HepG2 (cell line): ENCODE measurements around the gene WIF1. TPM values are rescaled to one million over a fixed set of nuclear protein-coding genes. Genes with fewer than 3 reads are reported as not detected.

Experiments used
- CBX2 ChIP-seq, 2 experiments: fragments of 200-600 bp in 1 of 2; sonication (generic); formaldehyde crosslinking in 1 of 2; IDR thresholded peaks; 2 replicates each; pipeline versions ENCODE4 v1.7.0 to v1.8.1; 2018 to 2022; ENCODE audit warnings: low read depth in 2 of 2, low read length in 1 of 2, mild to moderate bottlenecking in 1 of 2, missing genetic modification reagents in 1 of 2
- ERF ChIP-seq: IDR thresholded peaks from 2 replicates; pipeline ENCODE4 v1.6.1; 2018; ENCODE audit warnings: missing biosample characterization, missing genetic modification reagents
- ETV6 ChIP-seq: sonication (generic); formaldehyde crosslinking; conservative IDR thresholded peaks from 2 replicates; pipeline ENCODE4 v1.4.0; 2020; ENCODE audit warnings: missing genetic modification reagents
- HDAC2 ChIP-seq: sonication (generic); formaldehyde crosslinking; IDR thresholded peaks from 2 replicates; pipeline ENCODE4 v1.4.0; 2020; ENCODE audit warnings: missing genetic modification reagents
- HOXA3 ChIP-seq: sonication (generic); formaldehyde crosslinking; IDR thresholded peaks from 2 replicates; pipeline ENCODE4 v1.5.0; 2020; ENCODE audit warnings: missing genetic modification reagents
- HOXA7 ChIP-seq: sonication (generic); formaldehyde crosslinking; IDR thresholded peaks from 2 replicates; pipeline ENCODE4 v1.8.1; 2022; ENCODE audit warnings: mild to moderate bottlenecking, missing genetic modification reagents, moderate library complexity
- ONECUT2 ChIP-seq: sonication (generic); formaldehyde crosslinking; IDR thresholded peaks from 2 replicates; pipeline ENCODE4 v1.4.0; 2020; ENCODE audit warnings: missing genetic modification reagents
- PATZ1 ChIP-seq: sonication (generic); formaldehyde crosslinking; IDR thresholded peaks from 2 replicates; pipeline ENCODE4 v1.4.0; 2020; ENCODE audit warnings: missing genetic modification reagents
- SRSF4 ChIP-seq: fragments of 200-400 bp; formaldehyde crosslinking; IDR thresholded peaks from one replicate; pipeline ENCODE4 v1.6.1; 2018; ENCODE audit warnings: mild to moderate bottlenecking, low read depth, low read length, moderate library complexity; ENCODE audit not compliant: poor library complexity, severe bottlenecking
- ZFP36L1 ChIP-seq: sonication (generic); formaldehyde crosslinking; IDR thresholded peaks from 2 replicates; pipeline ENCODE4 v1.8.0; 2022; ENCODE audit warnings: mild to moderate bottlenecking, missing genetic modification reagents, moderate library complexity
- ZFX ChIP-seq: sonication (generic); formaldehyde crosslinking; IDR thresholded peaks from 2 replicates; pipeline ENCODE4 v1.4.0; 2020; ENCODE audit warnings: mild to moderate bottlenecking, low read depth, missing genetic modification reagents, moderate library complexity
- ZMYM2 ChIP-seq: sonication (generic); formaldehyde crosslinking; IDR thresholded peaks from 2 replicates; pipeline ENCODE4 v1.8.0; 2022; ENCODE audit warnings: mild to moderate bottlenecking, missing genetic modification reagents
- ZNF33A ChIP-seq: sonication (generic); formaldehyde crosslinking; IDR thresholded peaks from 2 replicates; pipeline ENCODE4 v1.5.1; 2020; ENCODE audit warnings: missing genetic modification reagents, mild to moderate bottlenecking, moderate library complexity, borderline replicate concordance
- ZNF569 ChIP-seq: sonication (generic); formaldehyde crosslinking; IDR thresholded peaks from 2 replicates; pipeline ENCODE4 v1.5.0; 2020; ENCODE audit warnings: mild to moderate bottlenecking, missing genetic modification reagents, moderate library complexity, borderline replicate concordance
- ZNF614 ChIP-seq: IDR thresholded peaks from 2 replicates; pipeline ENCODE4 v1.6.1; 2018; ENCODE audit warnings: missing biosample characterization, missing genetic modification reagents, inconsistent platforms, borderline replicate concordance
- ZNF615 ChIP-seq: sonication (generic); formaldehyde crosslinking; IDR thresholded peaks from 2 replicates; pipeline ENCODE4 v1.5.0; 2020; ENCODE audit warnings: mild to moderate bottlenecking, missing genetic modification reagents, borderline replicate concordance
- ZNF747 ChIP-seq: sonication (generic); formaldehyde crosslinking; IDR thresholded peaks from 2 replicates; pipeline ENCODE4 v1.8.1; 2023; ENCODE audit warnings: missing genetic modification reagents, mild to moderate bottlenecking, borderline replicate concordance
- ZNF792 ChIP-seq: IDR thresholded peaks from 2 replicates; pipeline ENCODE4 v1.6.1; 2016
- ZSCAN12 ChIP-seq: sonication (generic); formaldehyde crosslinking; IDR thresholded peaks from 2 replicates; pipeline ENCODE4 v1.9.0; 2021; ENCODE audit warnings: mild to moderate bottlenecking, missing genetic modification reagents
- ZZZ3 ChIP-seq: sonication (generic); formaldehyde crosslinking; IDR thresholded peaks from 2 replicates; pipeline ENCODE4 v1.4.0; 2020; ENCODE audit warnings: missing genetic modification reagents, mild to moderate bottlenecking, borderline replicate concordance
- polyA plus RNA-seq, 8 experiments: library from polyadenylated mRNA; depleted of rRNA in 3 of 8; stranded (reverse) in 7 of 8; unstranded in 1 of 8; fragments of >200 nt; fragmentation: Illumina TruSeq in 4 of 8; extraction: Trizol in 4 of 8; gene quantifications; 2 replicates each; pipeline versions ENCODE4 v1.2.1 to v1.2.3, GENCODE V29; 2011 to 2016; ENCODE audit warnings: low read depth in 4 of 8, missing spikeins in 1 of 8, mixed read lengths in 1 of 8; ENCODE audit not compliant: insufficient read depth in 1 of 8
- total RNA-seq, 5 experiments: library from RNA; depleted of rRNA; stranded (reverse); fragments of >200 nt; fragmentation: Illumina TruSeq; extraction: Trizol; gene quantifications; 2 replicates each; pipeline ENCODE4 v1.2.3, GENCODE V29; 2016; ENCODE audit warnings: low read depth in 1 of 5
- TF ChIP-seq, protein P1 (sequence below): sonication (generic); formaldehyde crosslinking; IDR thresholded peaks from 2 replicates; pipeline ENCODE4 v1.9.0; 2021; ENCODE audit warnings: missing genetic modification reagents, borderline replicate concordance
- TF ChIP-seq, protein P2 (sequence below): sonication (generic); formaldehyde crosslinking; IDR thresholded peaks from 2 replicates; pipeline ENCODE4 v1.5.0; 2020; ENCODE audit warnings: missing genetic modification reagents
- TF ChIP-seq, protein P3 (sequence below): sonication (generic); formaldehyde crosslinking; IDR thresholded peaks from 2 replicates; pipeline ENCODE4 v1.5.0; 2020; ENCODE audit warnings: missing genetic modification reagents, mild to moderate bottlenecking, borderline replicate concordance

Gene WIF1
- total and polyA plus RNA-seq, 2 of the 13 experiments (the other 11 are each of a cell fraction or from before 2014, with no cell fraction given): not detected

- TF ChIP-seq HOXA7 (CRISPR knock-in tag) (no peak), ZNF569 (CRISPR knock-in tag) (peak; percentile 100; the same call in 1 of the 2 replicates), ONECUT2 (CRISPR knock-in tag) (peak; percentile 82), HDAC2 (CRISPR knock-in tag) (peak; percentile 87), ZNF614 (peak; percentile 96; the same call in 1 of the 2 replicates), ZFP36L1 (peak; percentile 99), ETV6 (peak; percentile 87; the same call in 1 of the 2 replicates), ZNF747 (CRISPR knock-in tag) (peak; percentile 99), HOXA3 (CRISPR knock-in tag) (peak; percentile 98), ZNF792 (CRISPR knock-in tag) (peak; percentile 99), ZFX (CRISPR knock-in tag) (peak; percentile 77), ZSCAN12 (CRISPR knock-in tag) (peak; percentile 99), CBX2 (IDR thresholded peaks at IDR 0.05; ENCODE audit: low read depth, low read length) (no peak), CBX2 (CRISPR knock-in tag; IDR thresholded peaks at IDR 0.05; ENCODE audit: low read depth) (peak; percentile 94), ZMYM2 (CRISPR knock-in tag) (peak; percentile 95), ZNF33A (CRISPR knock-in tag) (no peak), ZZZ3 (CRISPR knock-in tag) (peak; percentile 93; the same call in 1 of the 2 replicates), ZNF615 (CRISPR knock-in tag) (no peak; the same call in 1 of the 2 replicates), ERF (CRISPR knock-in tag) (peak; percentile 100), PATZ1 (CRISPR knock-in tag) (peak; percentile 39; the same call in 1 of the 2 replicates), SRSF4 (no peak)
- TF ChIP-seq, protein P1, sequence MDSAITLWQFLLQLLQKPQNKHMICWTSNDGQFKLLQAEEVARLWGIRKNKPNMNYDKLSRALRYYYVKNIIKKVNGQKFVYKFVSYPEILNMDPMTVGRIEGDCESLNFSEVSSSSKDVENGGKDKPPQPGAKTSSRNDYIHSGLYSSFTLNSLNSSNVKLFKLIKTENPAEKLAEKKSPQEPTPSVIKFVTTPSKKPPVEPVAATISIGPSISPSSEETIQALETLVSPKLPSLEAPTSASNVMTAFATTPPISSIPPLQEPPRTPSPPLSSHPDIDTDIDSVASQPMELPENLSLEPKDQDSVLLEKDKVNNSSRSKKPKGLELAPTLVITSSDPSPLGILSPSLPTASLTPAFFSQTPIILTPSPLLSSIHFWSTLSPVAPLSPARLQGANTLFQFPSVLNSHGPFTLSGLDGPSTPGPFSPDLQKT (CRISPR knock-in tag): peak; percentile 97; the same call in 1 of the 2 replicates
- TF ChIP-seq, protein P2, sequence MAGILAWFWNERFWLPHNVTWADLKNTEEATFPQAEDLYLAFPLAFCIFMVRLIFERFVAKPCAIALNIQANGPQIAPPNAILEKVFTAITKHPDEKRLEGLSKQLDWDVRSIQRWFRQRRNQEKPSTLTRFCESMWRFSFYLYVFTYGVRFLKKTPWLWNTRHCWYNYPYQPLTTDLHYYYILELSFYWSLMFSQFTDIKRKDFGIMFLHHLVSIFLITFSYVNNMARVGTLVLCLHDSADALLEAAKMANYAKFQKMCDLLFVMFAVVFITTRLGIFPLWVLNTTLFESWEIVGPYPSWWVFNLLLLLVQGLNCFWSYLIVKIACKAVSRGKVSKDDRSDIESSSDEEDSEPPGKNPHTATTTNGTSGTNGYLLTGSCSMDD: peak; percentile 99
- TF ChIP-seq, protein P3, sequence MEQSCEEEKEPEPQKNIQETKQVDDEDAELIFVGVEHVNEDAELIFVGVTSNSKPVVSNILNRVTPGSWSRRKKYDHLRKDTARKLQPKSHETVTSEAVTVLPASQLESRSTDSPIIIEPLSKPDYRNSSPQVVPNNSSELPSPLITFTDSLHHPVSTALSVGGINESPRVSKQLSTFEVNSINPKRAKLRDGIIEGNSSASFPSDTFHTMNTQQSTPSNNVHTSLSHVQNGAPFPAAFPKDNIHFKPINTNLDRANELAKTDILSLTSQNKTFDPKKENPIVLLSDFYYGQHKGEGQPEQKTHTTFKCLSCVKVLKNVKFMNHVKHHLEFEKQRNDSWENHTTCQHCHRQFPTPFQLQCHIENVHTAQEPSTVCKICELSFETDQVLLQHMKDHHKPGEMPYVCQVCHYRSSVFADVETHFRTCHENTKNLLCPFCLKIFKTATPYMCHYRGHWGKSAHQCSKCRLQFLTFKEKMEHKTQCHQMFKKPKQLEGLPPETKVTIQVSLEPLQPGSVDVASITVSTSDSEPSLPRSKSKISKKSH (CRISPR knock-in tag): peak; percentile 100
Observed at GRCh38 chr12:65169320-65170208, 48.5 kb upstream of the WIF1 start, which contains the start of gene LEMD3 (continued).
